Esophagus squamous epithelium (tissue), 4 donors: ENCODE results near the gene ANTXR1.

Experiments used
- CTCF ChIP-seq, 6 experiments: fragments of 450-650 bp in 4 of 6; fragments of 200-600 bp in 2 of 6; sonication (generic) in 2 of 6; IDR thresholded peaks; one replicate each; pipeline ENCODE4 v1.5.1; 2016 to 2019; ENCODE audit warnings: antibody characterized with exemption in 6 of 6, mild to moderate bottlenecking in 4 of 6, moderate library complexity in 4 of 6
- POLR2A ChIP-seq, 4 donors: fragments of 450-650 bp; IDR thresholded peaks; one replicate each; pipeline ENCODE4 v1.6.1; 2017; ENCODE audit warnings: antibody characterized with exemption in 4 of 4, mild to moderate bottlenecking in 4 of 4, moderate library complexity in 3 of 4

GRCh38 chr2:69195706-69196105 lies 182.7 kb downstream of the ANTXR1 start:
- TF ChIP-seq POLR2A (IDR thresholded peaks at IDR 0.05) (no peak), CTCF (IDR thresholded peaks at IDR 0.05) (no peak)
